GM03348 (cell line): Measurements from ENCODE around the gene DHRS7C.

ENCODE experiments used
- DNase-seq: peaks from one replicate; pipeline ENCODE4 v3.0.0; 2012; ENCODE audit warnings: low spot score

Gene DHRS7C

DNA sequence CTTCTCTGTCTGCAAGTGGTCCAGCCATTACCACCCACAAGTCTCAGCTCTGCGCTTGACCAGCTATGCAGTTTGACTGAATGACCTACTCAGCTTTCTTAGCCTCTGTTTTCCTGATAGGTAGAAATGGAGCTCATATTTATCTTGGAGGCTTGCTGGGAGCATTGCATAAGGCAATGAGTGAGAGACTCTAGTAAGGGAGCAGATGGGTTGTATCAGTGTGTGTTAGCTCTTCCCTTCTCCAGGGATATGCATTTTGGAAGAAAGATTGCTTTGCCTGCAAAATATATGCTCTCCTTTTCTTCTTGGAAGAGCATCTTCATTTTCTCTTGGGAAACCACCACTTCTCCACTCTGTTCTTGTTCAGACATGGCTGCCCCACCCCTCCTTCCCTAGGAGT lies 26.1 kb downstream of the DHRS7C start:
- DNase-seq = no peak

DNA sequence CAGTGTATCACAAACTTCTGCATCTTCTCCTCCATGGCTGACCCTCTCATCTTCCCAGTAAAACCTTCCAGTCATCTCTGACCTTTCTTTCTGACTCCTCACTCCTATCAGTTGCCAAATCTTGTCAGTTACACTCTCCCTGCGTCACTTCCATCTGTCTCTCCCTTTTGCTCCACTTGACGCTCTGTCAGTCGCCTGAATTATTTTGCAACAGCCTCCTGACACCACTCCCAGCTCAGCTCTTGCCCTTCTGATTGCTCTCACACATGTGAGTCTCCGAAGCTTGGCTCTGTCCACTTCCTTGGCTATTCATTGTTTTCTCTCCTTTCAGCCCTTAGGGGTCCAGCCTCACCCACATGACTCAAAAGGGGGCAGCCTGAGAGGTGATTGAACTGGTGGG lies 27.7 kb downstream of the DHRS7C start:
- DNase-seq = no peak

DNA sequence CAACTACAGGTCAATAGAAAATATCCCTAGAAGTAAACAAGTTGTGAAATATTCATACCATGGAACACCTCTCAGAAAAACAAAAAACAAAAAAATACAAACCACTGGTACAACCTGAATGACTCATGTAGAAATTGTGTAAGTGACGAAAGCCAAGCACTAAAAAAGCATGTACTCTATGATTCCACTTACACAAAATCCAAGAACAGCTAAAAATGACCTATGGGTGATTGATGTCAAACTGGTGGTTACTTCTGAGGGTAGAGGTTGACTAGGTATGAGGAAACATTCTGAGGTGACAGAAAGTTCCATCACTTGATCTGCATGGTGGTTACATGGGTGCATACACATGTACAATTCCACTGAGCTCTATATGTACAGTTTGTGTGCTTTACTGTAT lies 31.1 kb downstream of the DHRS7C start:
- DNase-seq = no peak

DNA sequence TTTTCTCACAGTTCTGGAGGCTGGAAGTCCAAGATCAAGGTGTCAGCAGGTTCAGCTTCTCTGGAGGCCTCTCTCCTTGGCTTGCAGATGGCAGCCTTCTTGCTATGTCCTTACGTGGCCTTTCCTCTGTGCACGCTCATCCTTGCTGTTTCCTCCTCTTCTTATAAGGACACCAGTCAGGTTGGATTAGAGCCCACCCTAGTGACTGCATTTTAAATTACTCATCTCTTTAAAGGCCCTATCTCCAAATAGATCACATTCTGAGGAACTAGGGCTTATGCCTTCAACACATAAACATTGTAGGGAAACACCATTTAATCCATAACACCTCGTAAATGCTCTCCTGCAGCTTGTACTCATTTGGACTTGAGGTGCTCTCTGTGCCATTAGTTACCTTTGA lies 36.3 kb downstream of the DHRS7C start:
- DNase-seq = no peak

DNA sequence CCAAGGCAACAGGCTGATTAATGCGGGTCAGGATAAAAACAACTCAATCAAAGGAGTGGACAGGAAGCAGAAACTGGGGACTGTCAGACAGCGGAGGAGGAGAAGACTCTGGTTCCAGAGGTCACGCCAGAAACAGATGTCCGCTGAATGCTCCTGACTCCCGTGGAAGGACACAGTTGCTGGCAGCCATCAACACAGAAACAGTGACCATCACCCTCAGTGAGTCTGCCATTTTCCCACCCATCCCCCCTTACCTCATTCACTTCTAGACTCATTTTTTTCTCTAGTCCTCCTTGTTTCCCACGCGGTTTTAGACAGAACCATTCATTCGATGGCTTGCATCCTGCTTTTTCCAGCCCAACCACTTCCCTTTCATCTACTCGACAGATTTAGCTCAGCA lies 40.9 kb downstream of the DHRS7C start:
- no peak for DNase-seq

DNA sequence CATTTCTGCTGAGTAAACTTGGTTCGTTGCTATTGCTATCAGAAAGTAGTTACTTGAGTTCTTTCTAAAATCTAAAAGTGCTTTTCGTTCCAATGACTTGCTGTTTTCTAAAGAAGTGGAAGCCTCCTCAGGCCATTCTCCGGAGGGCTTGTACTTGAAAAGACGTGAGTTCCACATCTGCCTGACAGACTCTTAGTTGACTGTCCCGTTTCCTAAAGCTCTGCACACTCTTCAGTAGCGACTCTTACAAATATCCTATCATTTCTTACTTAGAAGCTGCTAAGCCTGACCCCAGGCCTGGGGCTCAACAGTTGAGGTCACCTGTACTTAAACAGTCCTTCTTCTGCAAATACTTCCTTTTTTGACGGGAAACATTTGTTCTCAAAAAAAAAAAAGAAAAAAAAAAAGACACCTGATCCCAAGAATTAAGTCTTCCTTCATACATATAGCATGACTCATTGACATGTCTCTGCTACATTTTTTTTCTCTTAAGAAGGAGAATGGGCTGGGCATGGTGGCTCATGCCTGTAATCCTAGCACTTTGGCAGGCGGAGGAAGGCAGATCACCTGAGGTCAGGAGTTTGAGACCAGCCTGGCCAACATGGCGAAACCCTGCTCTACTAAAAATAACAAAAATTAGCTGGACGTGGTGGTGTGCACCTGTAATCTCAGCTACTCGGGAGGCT lies 61.5 kb downstream of the DHRS7C start:
- DNase-seq = no peak

DNA sequence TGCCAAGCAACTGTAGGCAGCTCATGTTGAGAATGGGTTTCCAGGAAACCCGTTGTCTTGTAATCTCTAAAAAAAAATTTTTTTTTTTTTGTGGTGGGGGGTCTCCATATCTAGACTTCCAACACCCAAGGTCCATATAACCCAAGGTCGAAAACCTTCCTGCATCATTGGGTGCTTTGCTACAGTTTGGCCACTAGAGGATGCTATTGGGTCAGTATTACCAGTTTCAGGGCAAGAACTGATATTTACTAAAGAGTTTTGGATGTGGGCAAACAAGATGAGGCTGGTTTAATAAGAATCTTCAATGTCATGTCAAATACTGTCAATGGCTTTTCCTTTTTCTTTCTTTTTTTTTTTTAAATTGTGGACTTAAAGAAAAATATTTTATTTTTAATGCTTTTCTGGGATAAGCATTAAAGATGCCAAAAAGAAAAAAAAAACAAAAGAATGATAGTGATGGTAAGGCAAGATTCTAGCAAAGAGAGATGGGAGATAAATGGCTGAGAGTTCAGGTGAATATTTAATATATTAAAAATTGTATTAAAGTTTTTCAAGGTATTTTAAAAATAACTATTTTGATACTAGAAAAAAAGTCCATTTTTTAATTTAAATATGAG lies 62.2 kb downstream of the DHRS7C start:
- peak; percentile 77 for DNase-seq

DNA sequence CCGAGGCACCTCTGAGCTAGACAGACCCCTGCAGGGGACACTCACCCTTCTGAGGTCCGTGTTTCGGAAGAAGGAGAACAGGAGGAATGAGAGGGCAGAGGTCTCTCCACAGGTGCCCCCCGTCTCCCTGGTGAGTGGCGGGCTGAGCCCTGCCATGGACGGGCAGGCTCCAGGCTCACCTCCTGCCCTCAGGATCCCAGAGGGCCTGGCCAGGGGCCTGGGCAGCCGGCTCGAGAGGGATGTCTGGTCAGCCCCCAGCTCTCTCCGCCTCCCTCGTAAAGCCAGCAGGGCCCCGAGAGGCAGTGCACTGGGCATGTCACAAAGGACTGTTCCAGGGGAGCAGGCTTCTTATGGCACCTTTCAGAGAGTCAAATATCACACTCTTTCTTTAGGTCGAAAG lies 62.8 kb downstream of the DHRS7C start:
- DNase-seq = no peak

DNA sequence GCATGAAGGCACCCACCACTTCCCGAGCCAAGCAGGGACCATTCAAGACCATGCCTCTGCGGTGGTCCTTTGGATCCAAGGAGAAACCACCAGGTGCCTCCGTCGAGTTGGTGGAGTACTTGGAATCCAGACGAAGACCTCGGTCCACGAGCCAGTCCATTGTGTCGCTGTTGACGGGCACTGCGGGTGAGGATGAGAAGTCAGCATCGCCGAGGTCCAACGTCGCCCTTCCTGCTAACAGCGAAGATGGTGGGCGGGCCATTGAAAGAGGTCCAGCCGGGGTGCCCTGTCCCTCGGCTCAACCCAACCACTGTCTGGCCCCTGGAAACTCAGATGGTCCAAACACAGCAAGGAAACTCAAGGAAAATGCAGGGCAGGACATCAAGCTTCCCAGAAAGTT lies 63.4 kb downstream of the DHRS7C start:
- no peak for DNase-seq

DNA sequence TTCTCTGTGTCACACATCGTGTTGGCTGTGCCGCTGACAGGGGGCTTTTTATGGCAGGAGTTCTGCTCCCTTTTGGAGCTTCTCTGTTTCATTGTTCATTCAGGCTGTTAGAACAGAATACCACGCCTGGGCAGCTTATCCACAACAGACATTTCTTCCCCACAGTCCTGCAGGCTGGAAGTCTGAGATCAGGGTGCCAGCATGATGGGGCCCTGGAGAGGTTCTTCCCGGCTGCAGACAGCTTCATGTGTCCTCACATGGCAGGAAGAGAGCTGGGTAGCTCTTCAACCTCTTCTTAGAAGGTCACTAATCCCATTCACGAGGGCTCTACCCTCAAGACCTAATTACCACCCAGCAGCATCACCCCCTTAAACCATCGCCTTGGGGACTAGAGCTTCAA lies 65.1 kb downstream of the DHRS7C start:
- no peak for DNase-seq

DNA sequence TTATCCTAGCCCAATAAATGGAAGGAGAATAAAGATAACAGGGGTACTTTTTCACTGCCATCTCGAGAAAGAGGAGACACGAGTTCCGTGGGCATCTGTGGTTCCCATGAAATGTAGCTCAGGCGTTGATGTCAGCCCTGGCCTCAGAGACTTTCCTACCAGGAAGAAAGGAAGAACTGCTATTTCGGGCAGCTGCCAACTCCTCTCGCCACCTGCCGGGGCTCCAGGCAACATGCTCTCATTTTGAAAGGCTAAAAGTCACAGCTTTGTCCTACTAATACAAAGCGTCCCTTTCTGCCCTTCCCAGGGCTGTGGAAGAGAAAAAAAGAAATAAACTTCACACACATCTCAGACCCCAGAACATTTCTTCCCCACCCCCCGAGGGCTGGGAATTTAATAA lies 65.8 kb downstream of the DHRS7C start:
- peak; percentile 20 for DNase-seq
